ENCODE measurements around the gene OR6K3.
"Not testable (repeated sequence)": the region's sequence is repeated elsewhere in the genome, so short reads cannot be mapped to it uniquely, and the experiment has no call there.

Gene OR6K3, protein sequence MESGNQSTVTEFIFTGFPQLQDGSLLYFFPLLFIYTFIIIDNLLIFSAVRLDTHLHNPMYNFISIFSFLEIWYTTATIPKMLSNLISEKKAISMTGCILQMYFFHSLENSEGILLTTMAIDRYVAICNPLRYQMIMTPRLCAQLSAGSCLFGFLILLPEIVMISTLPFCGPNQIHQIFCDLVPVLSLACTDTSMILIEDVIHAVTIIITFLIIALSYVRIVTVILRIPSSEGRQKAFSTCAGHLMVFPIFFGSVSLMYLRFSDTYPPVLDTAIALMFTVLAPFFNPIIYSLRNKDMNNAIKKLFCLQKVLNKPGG

DNA sequence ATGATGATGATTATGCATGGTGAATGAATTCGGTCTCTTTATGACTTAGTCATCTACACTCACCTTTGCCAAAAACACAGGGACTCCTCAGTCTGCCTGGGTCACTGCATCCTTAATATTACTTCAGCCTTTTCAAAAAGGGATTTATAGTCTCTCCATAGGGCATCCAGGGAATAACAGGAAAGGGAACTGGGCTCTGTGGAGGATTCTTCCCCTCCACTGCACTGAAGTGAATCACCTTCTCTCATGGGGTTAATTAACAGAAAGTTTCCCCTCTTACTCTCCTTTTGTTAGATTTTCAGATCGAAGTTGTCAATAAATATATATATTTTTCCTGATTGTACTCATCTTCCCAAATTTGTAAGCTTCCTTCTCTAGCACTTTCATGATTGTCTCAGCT, at the start of gene OR6K3:
OR6K3 (minus strand) TSS at position 101 of the 400 bp plus-strand sequence. CDS start 2,605 bp downstream, outside the sequence.
- no peak for DNase-seq (ENCODE audit: low read depth)

DNA sequence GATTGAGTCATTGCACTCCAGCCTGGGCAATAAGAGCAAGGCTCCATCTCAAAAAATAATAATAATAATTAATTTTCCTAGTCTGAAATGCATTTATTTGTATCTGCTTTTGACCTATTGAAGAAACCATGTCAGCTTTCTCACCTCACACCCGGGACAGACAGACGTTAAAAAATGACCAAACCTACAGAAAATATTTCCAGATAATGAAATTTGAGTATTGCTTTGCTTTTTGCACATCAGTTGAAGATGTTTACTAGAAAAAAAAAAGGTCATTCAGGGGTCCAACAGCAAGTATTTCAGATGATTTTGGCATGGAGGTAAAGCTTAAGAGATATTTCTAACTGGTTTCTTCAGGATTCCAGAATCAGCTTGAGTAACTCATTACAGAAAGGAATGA, 33.9 kb upstream of the OR6K3 start, which contains the start of gene OR6K6:
OR6K6 (plus strand) TSS at position 301 of the 400 bp plus-strand sequence. CDS start 168 bp downstream, outside the sequence.
- no peak for DNase-seq (ENCODE audit: low read depth)

DNA sequence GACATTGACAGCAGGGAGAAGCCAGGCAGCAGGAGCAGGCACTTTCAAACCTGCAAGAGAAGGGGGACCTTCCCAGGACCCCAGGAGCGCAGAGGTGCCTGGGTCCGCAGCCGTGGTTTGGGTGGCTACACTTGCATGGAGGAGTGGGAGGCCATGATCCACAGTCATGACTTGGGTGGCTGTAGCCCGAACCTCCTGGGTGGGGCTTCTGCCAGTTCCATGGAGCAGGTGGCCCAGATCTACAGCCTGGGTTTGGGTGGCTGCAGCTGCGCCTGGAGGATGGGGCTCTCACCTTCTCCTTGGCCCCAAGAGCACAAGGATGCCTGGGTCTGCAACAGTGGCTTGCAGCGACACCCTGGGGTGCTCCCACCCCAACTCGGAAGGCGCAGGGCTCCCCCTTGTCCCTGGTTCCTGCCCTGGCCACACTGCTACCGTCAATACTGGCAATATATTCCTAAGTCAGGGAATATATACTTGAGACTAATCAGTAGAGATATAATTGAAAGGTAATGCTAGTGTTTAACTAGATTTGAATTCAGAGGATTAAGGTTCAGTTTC, 31.7 kb upstream of the OR6K3 start:
- no peak for DNase-seq (ENCODE audit: low read depth)

- DNase-seq (ENCODE audit: low read depth): no peak
Measured at GRCh38 chr1:158735848-158736247, 15.3 kb upstream of the OR6K3 start.

DNA sequence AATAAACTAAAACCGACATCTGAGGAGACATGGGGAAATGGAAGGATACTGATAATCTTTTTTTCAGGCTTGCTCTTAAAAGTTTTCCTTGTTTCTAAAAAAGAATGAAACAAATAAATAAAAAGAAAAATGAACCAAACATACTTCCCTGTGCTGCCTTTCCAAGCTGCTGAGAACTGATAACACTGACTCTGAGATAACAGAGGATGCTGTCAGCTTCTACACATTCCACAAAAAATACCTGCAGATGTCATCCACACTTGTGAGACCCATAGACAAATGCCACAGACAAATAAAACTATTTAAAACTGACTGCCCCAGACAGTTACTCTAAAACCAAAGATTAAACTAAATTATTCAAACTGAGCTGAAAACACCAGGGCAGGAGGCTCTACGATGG, 12.0 kb upstream of the OR6K3 start:
- no peak for DNase-seq (ENCODE audit: low read depth)

DNA sequence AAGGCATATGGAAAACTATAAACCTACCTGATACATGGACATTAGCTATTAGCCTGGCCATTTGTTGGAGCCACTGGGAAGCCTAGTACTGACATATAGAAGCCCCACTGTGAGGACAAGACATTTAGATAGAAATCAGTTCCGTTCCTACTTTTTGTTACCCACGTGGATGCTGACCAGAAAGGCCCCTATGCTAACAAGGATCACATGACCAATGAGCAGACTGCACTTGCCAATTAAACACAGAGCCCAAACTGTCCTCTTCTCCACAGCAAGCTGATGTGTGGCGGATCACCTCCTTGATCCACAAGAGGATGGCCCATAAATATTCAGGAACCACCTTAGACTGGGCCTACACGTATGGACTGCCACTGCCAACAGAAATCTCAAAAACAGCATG, 11.2 kb upstream of the OR6K3 start:
- DNase-seq (ENCODE audit: low read depth): no peak

GRCh38 chr1:158730453-158730852, 9.9 kb upstream of the OR6K3 start:
- no peak for DNase-seq (ENCODE audit: low read depth)

- no peak for DNase-seq (ENCODE audit: low read depth)
Measured at GRCh38 chr1:158728510-158729225, 8.1 kb upstream of the OR6K3 start.

DNA sequence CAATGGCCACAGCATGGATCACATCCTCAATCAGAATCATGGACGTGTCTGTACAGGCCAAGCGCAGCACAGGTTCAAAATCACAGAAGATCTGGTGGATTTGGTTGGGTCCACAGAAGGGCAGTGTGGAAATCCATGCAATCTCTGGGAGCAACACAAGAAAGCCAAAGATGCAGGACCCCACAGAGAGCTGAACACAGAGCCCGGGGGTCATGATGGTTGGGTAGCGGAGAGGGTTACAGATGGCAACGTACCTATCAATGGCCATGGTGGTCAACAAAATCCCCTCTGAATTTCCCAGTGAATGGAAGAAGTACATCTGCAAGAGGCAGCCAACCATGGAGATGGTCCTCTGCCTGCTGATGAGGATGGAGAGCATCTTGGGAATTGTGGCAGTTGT, 3.9 kb upstream of the OR6K3 start:
- no peak for DNase-seq (ENCODE audit: low read depth)

DNA sequence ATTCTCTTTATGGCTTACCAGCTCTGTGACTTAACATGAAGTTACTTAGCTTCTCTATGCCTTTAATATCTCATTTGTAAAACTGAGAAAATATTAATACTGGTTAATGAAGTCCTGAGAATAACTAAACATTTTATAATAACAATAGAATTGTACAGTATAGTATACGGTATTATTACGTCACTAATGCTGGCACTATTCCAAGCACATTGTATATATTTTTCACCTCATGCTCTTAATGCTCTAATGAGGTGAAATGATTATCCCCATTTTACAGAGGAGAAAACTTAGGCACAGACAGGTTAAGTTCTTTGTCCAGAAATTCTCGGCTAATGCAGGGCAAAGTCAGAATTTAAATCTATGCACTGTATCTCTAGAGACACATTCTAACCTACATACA, 856 bp downstream of the OR6K3 start:
- DNase-seq (ENCODE audit: low read depth): no peak

- DNase-seq (ENCODE audit: low read depth): no peak
Measured at GRCh38 chr1:158717344-158717743, 3.2 kb downstream of the OR6K3 start.

GRCh38 chr1:158716335-158716734, 4.2 kb downstream of the OR6K3 start:
- no peak for DNase-seq (ENCODE audit: low read depth)

GRCh38 chr1:158714754-158715153, 5.8 kb downstream of the OR6K3 start:
- no peak for DNase-seq (ENCODE audit: low read depth)

GRCh38 chr1:158711098-158711497, 9.4 kb downstream of the OR6K3 start:
- DNase-seq (ENCODE audit: low read depth): no peak

GRCh38 chr1:158706096-158706495, 14.4 kb downstream of the OR6K3 start:
- no peak for DNase-seq (ENCODE audit: low read depth)

- DNase-seq (ENCODE audit: low read depth): no peak
Measured at GRCh38 chr1:158700552-158700951, 20.0 kb downstream of the OR6K3 start, which contains the start of gene OR6K2. Gene OR6K2 (minus strand): TSS chr1:158700652. CDS start chr1:158700652, 0 bp downstream.

DNA sequence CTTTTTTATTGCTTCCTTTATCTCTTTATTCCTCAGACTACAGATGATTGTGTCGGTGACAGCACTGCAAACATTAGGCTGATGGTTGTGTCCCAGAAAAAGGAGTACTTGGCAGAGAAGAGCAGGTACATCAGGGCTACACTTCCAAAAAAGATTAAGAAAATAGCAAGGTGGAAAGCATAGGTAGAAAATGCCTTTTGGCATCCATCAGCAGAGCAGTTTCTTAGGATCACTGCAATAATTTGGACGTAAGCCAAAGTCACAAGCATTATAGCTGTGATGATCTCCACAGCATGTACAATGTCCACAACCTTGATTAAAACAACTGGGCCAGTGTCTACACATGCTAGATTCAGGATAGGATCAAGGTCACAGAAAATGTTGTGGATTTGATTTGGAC, 25.9 kb downstream of the OR6K3 start:
- DNase-seq (ENCODE audit: low read depth): no peak

GRCh38 chr1:158692356-158692755, 28.2 kb downstream of the OR6K3 start:
- no peak for DNase-seq (ENCODE audit: low read depth)

DNA sequence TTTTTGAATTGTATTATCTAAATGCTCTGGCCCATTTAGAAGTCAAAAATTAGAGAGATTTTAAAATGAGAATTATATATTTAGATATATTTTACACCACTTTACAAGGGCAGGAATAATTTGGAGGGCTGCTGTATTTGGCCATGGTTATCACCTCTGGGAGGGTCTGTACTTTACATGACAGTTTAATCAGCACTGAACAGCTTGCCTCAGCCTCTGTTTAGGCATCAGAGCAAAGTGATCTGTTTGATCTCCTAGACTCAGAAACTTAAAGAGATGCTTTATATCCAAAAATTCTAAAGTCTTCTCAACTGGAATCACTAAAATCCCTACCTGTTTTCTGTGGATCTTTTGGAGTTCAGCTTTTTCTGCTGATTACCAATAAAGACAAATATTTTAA, 28.6 kb downstream of the OR6K3 start:
- no peak for DNase-seq (ENCODE audit: low read depth)

DNA sequence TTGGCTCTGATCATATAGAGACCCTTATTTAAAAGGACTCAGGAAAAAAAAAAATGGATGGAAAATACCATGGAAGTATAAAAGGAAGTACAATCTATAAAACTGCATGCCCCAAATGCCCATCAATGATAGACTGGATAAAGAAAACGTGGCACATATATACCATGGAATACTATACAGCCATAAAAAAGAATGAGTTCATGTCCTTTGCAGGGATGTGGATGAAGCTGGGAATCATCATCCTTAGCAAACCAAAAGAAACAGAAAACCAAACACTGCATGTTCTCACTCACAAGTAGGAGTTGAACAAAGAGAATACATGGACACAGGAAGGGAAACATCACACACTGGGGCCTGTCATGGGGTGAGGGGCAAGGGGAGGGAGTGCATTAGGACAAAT, 29.4 kb downstream of the OR6K3 start:
- not testable (repeated sequence) for DNase-seq (ENCODE audit: low read depth)

DNA sequence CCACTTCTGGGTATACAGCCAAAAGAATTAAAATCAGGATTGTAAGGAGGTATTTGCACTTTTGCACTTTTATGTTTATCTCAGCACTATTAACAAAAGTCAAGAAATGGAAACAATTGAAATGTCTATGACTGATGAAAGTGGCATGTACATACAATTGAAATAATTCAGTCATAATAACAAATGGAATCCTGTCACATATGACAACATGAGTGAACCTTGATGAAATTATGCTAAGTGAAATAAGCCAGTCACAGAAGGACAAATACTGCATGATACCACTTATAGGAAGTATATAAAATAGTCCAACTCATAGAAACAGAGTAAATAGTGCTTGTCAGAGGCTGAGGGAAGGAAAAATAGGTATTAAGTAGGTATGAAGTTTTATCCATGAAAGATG, 30.6 kb downstream of the OR6K3 start:
- DNase-seq (ENCODE audit: low read depth): no peak

GRCh38 chr1:158689110-158689509, 31.4 kb downstream of the OR6K3 start:
- no peak for DNase-seq (ENCODE audit: low read depth)

GRCh38 chr1:158688343-158688742, 32.2 kb downstream of the OR6K3 start:
- not testable (repeated sequence) for DNase-seq (ENCODE audit: low read depth)

Measured in stimulated activated CD8-positive, alpha-beta memory T cell treated with anti-CD3 and anti-CD28 coated beads, Interleukin-7, amount 100 ng/mL, for 24 hours (primary cell).